DND-41 (cell line): ENCODE measurements around the gene NANOG.
"Not testable (repeated sequence)": the region's sequence is repeated elsewhere in the genome, so short reads cannot be mapped to it uniquely, and the experiment has no call there.

Experiments used
- ATAC-seq: fragments of 200-7000 bp; cut with Tn5 transposase; 3 replicates; pipeline ENCODE4 v1.9.1; 2021; ENCODE audit warnings: low read depth; ENCODE audit not compliant: insufficient read depth
- DNase-seq: peaks from one replicate; pipeline ENCODE4 v3.0.0-alpha.2; 2020
- H2AFZ ChIP-seq: 2 replicates; pipeline ENCODE4 v1.6.0; 2012; ENCODE audit warnings: low read depth, low read length
- H3K27ac ChIP-seq: 2 replicates; pipeline ENCODE4 v1.5.1; 2012; ENCODE audit warnings: low read length, inconsistent platforms
- H3K27me3 ChIP-seq: fragments of 200-600 bp; sonication (generic); 2 replicates; pipeline ENCODE4 v1.6.0; 2012; ENCODE audit warnings: low read length, mild to moderate bottlenecking, inconsistent platforms; ENCODE audit not compliant: insufficient read depth, poor library complexity
- H3K36me3 ChIP-seq: 2 replicates; pipeline ENCODE4 v1.5.1; 2012; ENCODE audit warnings: low read length, inconsistent platforms; ENCODE audit not compliant: insufficient read depth
- H3K4me1 ChIP-seq: 2 replicates; pipeline ENCODE4 v1.5.1; 2012; ENCODE audit warnings: mild to moderate bottlenecking, low read length; ENCODE audit not compliant: insufficient read depth
- H3K4me2 ChIP-seq: 2 replicates; pipeline ENCODE4 v1.6.0; 2012; ENCODE audit warnings: mild to moderate bottlenecking, moderate library complexity, low read length, inconsistent platforms; ENCODE audit not compliant: insufficient read depth
- H3K4me3 ChIP-seq, 2 experiments: fragments of 200-600 bp in 1 of 2; shearing (Covaris generic) in 1 of 2; 2 replicates each; pipeline ENCODE4 v1.5.1; 2012 to 2016; ENCODE audit warnings: inconsistent platforms in 2 of 2, low read length in 2 of 2, mild to moderate bottlenecking in 2 of 2, low read depth in 1 of 2, moderate library complexity in 1 of 2
- H3K79me2 ChIP-seq: 2 replicates; pipeline ENCODE4 v1.6.0; 2012; ENCODE audit warnings: low read length, inconsistent platforms; ENCODE audit not compliant: insufficient read depth
- H3K9ac ChIP-seq: 2 replicates; pipeline ENCODE4 v1.6.0; 2012; ENCODE audit warnings: low read depth, mild to moderate bottlenecking, inconsistent platforms, low read length, moderate library complexity
- H3K9me3 ChIP-seq: 2 replicates; pipeline ENCODE4 v1.5.1; 2012; ENCODE audit warnings: low read length, moderate library complexity, mild to moderate bottlenecking, inconsistent platforms; ENCODE audit not compliant: insufficient read depth, severe bottlenecking
- H4K20me1 ChIP-seq: 2 replicates; pipeline ENCODE4 v1.6.0; 2012; ENCODE audit warnings: low read length; ENCODE audit not compliant: insufficient read depth
- CTCF ChIP-seq: IDR thresholded peaks from 2 replicates; pipeline ENCODE4 v1.5.1; 2012; ENCODE audit warnings: borderline replicate concordance, low read length, moderate library complexity, mild to moderate bottlenecking; ENCODE audit not compliant: poor library complexity, severe bottlenecking; ENCODE audit errors: extremely low read depth
- EZH2 ChIP-seq: IDR thresholded peaks from 3 replicates; pipeline ENCODE4 v1.6.1; 2012; ENCODE audit warnings: borderline replicate concordance, low read depth, mild to moderate bottlenecking, moderate library complexity, low read length, inconsistent platforms; ENCODE audit not compliant: severe bottlenecking

The NANOG gene

DNA sequence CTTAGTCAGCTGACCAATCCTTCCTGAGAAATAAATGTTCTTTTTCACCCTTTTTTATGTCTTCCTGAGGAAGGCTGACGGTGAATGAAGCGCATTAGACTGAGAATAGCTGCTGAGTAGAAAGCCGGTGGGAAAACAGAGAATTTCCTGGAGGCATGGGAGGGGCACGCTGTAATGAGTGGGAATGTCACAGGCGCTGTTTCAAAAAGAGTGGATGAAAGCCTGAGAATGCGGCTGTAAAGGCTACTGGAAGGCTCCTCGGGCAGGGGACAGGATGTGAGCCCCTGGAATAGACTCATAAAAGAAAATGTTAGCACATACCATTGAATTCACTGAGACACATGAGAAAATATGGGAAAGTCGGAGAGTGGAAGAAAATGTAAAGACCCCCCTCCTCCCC lies 53.9 kb downstream of the NANOG start:
- not testable (repeated sequence) for H3K27ac ChIP-seq, H3K27me3 ChIP-seq, H3K36me3 ChIP-seq, H3K4me1 ChIP-seq, H2AFZ ChIP-seq, H3K9me3 ChIP-seq, H3K4me3 ChIP-seq, H4K20me1 ChIP-seq, ATAC-seq, H3K4me2 ChIP-seq, H3K9ac ChIP-seq, DNase-seq, H3K79me2 ChIP-seq

GRCh38 chr12:7843583-7843982 lies 54.4 kb downstream of the NANOG start:
- not testable (repeated sequence) for ATAC-seq, DNase-seq, H3K36me3 ChIP-seq, H3K27ac ChIP-seq, H4K20me1 ChIP-seq, H3K79me2 ChIP-seq, H3K4me2 ChIP-seq, H3K27me3 ChIP-seq, H2AFZ ChIP-seq, H3K9me3 ChIP-seq, H3K4me1 ChIP-seq, H3K4me3 ChIP-seq, H3K9ac ChIP-seq

DNA sequence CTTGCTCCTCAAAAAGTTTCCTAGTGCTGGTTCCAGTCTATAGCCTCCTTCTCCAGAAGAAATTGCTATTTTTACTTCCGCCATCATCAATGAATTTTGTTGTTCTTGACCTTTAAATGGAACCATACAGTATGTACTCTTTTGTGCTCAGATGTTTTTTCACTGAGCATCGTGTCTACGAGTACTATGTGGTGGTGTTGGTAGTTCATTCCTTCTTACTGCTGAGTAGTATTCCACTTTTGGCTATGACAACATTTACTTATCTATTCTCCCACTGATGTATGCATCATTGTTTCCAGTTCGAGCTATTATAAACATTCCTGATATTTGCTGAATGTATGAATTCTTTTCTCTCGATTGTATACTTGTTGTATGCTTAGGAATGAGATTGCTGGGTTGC lies 54.9 kb downstream of the NANOG start:
- Histone ChIP-seq H3K27me3 (no peaks in the 10 kb centered on the region), H3K36me3 (no peaks in the 10 kb centered on the region), H3K79me2 (no peaks in the 10 kb centered on the region), H3K9me3 (no peaks in the 10 kb centered on the region), H4K20me1 (no peaks in the 10 kb centered on the region), H2AFZ (no peak overlapping the region), H3K4me1 (no peaks in the 10 kb centered on the region), H3K27ac (no peak overlapping the region), H3K9ac (no peak overlapping the region), H3K4me3 (no peak overlapping the region), H3K4me2 (no peak overlapping the region)
- no peak for DNase-seq
- no peak for ATAC-seq
- TF ChIP-seq CTCF = no peak
- TF ChIP-seq EZH2 = no peak

DNA sequence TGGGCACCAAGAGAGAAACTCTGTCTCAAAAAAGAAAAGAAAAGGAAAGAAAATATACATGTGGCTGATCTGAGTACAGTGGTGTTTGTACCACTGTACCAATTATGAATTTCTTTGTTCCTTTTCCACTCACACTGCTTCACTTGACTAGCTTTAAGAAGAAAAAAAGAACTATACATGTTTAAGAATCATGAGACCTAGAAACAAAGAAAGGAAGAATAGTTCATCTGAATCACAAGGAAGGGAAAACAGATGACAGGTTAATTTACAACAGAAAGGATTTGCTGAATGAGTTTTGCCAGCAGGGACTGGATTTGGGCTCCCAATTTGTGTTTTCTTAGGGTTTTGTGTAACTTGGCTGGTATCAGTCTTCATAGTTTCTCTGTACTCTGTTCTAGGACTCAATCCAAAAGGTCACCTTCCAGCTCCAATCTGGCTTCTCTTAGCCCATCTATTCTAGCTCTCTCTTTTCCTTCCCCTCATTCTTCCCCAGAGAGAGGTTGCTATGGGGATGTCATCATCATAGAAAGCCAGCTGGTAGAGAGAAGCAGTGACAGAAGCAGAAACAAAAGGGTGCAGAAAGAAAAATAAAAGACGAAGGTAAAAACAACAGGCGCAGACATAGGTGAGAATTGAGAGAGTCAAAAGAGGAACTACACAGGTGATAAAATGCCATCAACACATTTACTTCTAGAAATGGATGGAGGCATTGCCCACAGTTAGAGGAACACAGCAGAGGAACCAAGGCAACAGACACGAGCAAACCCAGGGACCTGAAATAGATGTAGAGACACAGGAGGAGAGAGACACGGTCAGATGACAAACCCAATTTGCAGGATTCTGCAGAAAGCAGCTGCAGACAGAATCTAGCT lies 58.3 kb downstream of the NANOG start:
- H3K27ac ChIP-seq, H2AFZ ChIP-seq, DNase-seq, H3K79me2 ChIP-seq, H3K36me3 ChIP-seq, ATAC-seq, H3K4me2 ChIP-seq, H3K4me1 ChIP-seq, H3K4me3 ChIP-seq, H3K9me3 ChIP-seq, H3K27me3 ChIP-seq, H3K9ac ChIP-seq, H4K20me1 ChIP-seq: not testable (repeated sequence)

- H3K4me1 ChIP-seq, H3K36me3 ChIP-seq, H3K4me3 ChIP-seq, H3K9ac ChIP-seq, H3K27me3 ChIP-seq, DNase-seq, H3K79me2 ChIP-seq, H3K9me3 ChIP-seq, H4K20me1 ChIP-seq, ATAC-seq, H3K4me2 ChIP-seq, H3K27ac ChIP-seq, H2AFZ ChIP-seq: not testable (repeated sequence)
Observed at GRCh38 chr12:7848098-7848422, 58.9 kb downstream of the NANOG start.
